GM19438 (cell line): ENCODE measurements around the gene SLC7A6OS.
"Not testable (repeated sequence)": the region's sequence is repeated elsewhere in the genome, so short reads cannot be mapped to it uniquely, and the experiment has no call there.

Experiments
- ATAC-seq: cut with Tn5 transposase; IDR thresholded peaks from one replicate; pipeline ENCODE4 v1.9.1; 2021; ENCODE audit warnings: low read depth; ENCODE audit not compliant: unreplicated experiment

SLC7A6OS gene

GRCh38 chr16:68299571-68300453, 10.9 kb downstream of the SLC7A6OS start:
- no peak for ATAC-seq

- ATAC-seq: no peak
Observed at GRCh38 chr16:68298907-68299561, 11.7 kb downstream of the SLC7A6OS start.

GRCh38 chr16:68298312-68298711, 12.4 kb downstream of the SLC7A6OS start:
- no peak for ATAC-seq

GRCh38 chr16:68297908-68298307, 12.8 kb downstream of the SLC7A6OS start:
- ATAC-seq: no peak

- no peak for ATAC-seq
Observed at GRCh38 chr16:68296693-68297092, 14.1 kb downstream of the SLC7A6OS start.

GRCh38 chr16:68296291-68296690, 14.5 kb downstream of the SLC7A6OS start:
- ATAC-seq: no peak

- ATAC-seq: no peak
Observed at GRCh38 chr16:68292425-68292824, 18.3 kb downstream of the SLC7A6OS start.

GRCh38 chr16:68291227-68291626, 19.5 kb downstream of the SLC7A6OS start:
- no peak for ATAC-seq

- ATAC-seq: no peak
Observed at GRCh38 chr16:68290450-68290849, 20.3 kb downstream of the SLC7A6OS start.

GRCh38 chr16:68289621-68290329, 21.0 kb downstream of the SLC7A6OS start:
- ATAC-seq: peak; percentile 82

- ATAC-seq: peak; percentile 5
Observed at GRCh38 chr16:68289202-68289601, 21.5 kb downstream of the SLC7A6OS start.

GRCh38 chr16:68288796-68289195, 21.9 kb downstream of the SLC7A6OS start:
- not testable (repeated sequence) for ATAC-seq

- ATAC-seq: no peak
Observed at GRCh38 chr16:68288252-68288650, 22.5 kb downstream of the SLC7A6OS start.

- ATAC-seq: no peak
Observed at GRCh38 chr16:68287276-68288251, 23.2 kb downstream of the SLC7A6OS start.

- ATAC-seq: no peak
Observed at GRCh38 chr16:68286153-68287074, 24.3 kb downstream of the SLC7A6OS start.

- no peak for ATAC-seq
Observed at GRCh38 chr16:68285683-68286082, 25.1 kb downstream of the SLC7A6OS start.

- no peak for ATAC-seq
Observed at GRCh38 chr16:68284847-68285246, 25.9 kb downstream of the SLC7A6OS start.

GRCh38 chr16:68283801-68284598, 26.7 kb downstream of the SLC7A6OS start:
- peak; percentile 54 for ATAC-seq
